GM12865 (cell line): ENCODE measurements around the gene SUB1.

ENCODE experiments used
- DNase-seq: peaks from one replicate; pipeline ENCODE4 v3.0.0; 2010; ENCODE audit warnings: low read depth
- H3K4me3 ChIP-seq: 2 replicates; pipeline ENCODE4 v1.5.1; 2011; ENCODE audit warnings: mild to moderate bottlenecking, low read depth, low read length, control low read depth
- CTCF ChIP-seq: IDR thresholded peaks from 2 replicates; pipeline ENCODE4 v1.5.1; 2011; ENCODE audit warnings: low read length, control low read depth, low read depth, inconsistent platforms; ENCODE audit not compliant: insufficient read depth; ENCODE audit errors: missing control alignments

SUB1 gene

DNA sequence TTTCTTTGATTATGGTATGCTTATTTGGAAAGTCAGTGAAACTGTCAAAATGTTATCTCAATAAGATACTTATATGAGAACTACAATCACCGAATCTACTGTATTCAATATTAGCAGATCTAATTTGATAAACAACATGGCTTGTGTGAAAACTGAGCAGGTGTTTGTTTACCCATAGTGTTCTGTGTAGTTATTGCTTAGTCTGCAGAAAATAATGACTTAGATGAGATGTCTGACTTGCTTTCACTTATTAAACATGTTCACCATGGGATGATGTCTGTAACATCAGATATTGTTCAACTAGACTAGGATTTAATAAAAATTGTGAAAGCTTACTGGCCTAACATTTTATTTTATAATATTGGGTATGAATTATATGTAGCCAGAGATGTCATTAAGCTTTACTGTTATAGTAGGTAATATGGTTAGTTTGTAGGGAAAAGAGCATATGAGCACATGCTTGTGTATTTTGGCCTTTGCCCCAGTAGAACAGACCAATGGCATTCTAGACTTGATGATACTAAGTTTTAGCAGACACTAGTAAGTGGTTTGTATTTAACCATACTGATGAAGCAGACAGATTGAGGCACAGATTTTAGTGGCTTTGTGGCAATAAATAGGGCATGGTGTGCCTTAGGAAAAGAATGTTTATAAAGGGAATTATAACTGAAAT is 16.4 kb downstream of the SUB1 start:
- no peak overlapping the region for H3K4me3 ChIP-seq
- DNase-seq: no peak
- TF ChIP-seq CTCF: no peak

DNA sequence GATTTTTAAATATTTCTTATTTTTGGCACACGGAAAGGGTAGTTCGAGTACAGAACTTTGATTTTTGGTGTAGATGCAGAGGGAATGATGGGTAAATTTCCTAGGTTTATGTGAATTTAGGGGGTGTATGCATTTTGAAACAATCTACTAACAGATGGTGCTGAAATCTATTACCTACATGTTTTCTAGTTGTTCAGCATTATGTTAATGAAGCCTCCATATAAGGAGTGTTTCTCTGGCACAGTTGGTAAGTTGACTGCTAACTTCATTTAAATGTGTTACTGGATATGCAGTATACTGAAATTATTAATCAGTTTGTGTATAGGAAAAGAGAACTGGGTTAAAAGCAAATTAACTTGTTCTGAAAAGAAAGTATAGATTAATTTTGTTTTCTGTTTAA is 17.5 kb downstream of the SUB1 start:
- TF ChIP-seq CTCF: no peak
- no peak overlapping the region for H3K4me3 ChIP-seq
- no peak for DNase-seq

DNA sequence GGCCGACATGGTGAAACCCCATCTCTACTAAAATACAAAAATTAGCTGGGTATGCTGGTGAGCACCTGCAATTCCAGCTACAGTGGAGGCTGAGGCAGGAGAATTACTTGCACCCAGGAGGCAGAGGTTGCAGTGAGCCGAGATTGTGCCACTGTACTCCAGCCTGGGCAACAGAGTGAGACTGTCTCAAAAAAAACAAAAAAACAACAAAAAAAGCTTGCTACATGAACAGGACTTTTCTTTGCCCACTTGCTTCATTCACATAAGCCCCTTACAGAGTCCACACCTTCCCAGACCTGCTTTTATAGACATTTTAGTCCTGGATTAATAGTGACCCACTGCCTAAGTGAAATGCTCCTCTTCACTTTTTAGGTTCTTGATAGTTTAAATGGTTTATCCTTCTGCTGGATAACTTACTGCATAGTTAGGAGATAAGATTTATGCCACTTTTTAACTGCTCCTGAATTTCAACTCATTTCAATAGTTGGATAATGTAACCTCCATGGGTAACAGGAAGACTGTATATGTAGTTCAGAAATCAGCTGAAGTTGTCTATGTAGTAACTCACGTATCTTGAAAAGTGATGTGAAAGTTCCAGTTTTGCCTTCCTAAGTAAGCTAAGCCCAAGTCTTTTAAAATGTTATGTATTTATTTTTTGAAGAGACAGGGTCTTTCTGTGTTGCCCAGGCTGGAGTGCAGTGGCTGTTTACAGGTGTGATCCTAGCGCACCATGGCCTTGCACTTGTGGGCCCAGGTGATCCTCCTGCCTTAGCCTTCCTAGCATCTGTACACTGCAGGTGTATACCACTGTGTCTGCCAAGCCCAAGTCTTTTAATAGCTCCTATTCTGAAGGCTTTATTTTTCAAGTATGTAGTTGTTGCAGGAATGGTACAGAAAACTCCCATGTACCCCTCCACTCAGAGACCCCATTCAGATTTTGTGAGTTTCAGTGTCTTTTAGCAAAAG is 19.7 kb downstream of the SUB1 start:
- peak; percentile 14 for DNase-seq
- H3K4me3 ChIP-seq: no peak overlapping the region
- no peak for TF ChIP-seq CTCF

DNA sequence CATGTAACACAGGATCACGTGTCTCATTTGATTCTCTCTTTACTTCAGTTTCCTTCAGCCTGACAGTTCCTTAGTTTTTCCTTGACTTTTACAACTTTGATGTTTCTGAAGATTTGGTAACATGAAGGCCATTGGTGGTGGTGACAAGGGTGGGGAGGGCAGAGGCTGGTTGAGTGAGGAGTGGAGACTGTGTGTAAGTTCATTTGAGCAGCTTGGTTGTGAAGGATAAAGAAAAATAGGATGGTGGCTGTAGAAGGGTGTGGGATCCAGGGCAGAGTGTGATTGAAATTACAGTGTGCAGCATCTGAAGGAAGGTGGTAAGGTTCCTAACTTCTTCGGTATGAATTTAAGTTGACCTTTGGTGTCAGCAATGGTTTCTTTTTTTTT is 20.4 kb downstream of the SUB1 start:
- no peak for TF ChIP-seq CTCF

GRCh38 chr5:32612134-32612888 is 27.0 kb downstream of the SUB1 start:
- no peak for TF ChIP-seq CTCF
- H3K4me3 ChIP-seq: no peak overlapping the region
- DNase-seq: no peak

More for the DNA sequence above, 20.4 kb downstream of the SUB1 start:
- no peak for DNase-seq
- no peak overlapping the region for H3K4me3 ChIP-seq

GRCh38 chr5:32613050-32613672 is 27.8 kb downstream of the SUB1 start:
- no peak overlapping the region for H3K4me3 ChIP-seq
- TF ChIP-seq CTCF: peak; percentile 82
- peak; percentile 84 for DNase-seq
